ENCODE results near the gene GBP6. TPM values are rescaled to one million over a fixed set of nuclear protein-coding genes. Genes with fewer than 3 reads are reported as not detected.
A peak's percentile ranks its signal among the peaks of the same experiment; 100 is the strongest.

GBP6 gene
- total and polyA plus RNA-seq, 4 experiments from 2014 or later = 0.17 to 0.30 (median 0.20) TPM

DNA sequence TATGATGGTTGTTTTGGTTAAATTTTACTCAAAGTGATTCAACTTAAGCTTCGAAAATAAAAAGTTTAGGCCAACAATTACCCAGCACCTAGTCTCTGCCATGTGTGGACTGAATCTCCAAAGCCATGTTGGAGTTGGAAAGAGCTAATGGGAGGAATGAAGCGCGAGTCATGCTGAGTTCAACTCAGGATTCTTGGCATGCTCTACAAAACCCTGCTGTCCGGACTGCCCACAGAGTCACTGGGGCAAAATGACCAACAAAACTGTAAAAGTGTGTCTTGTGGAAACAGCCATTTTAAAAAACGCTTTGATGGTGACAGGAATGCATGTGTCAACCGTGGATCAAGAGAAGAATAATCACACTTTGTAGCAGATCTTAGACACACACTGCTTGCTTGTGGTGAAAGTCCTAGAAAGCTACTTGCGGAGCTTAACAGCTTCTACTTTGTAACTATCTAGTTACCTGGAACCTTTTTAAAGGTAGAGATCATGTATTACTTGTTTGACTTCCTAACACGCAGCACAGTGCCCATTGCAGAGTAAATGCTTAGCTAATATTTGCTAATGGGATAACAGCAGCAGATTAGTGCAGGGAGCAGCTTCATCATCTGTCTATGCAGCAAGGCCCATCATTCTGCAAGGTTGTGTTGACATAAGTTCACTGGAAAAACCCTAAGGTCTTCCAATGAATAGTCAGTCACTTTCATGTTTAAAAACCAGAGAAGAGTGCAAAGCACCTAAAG is 7.0 kb upstream of the GBP6 start:
- no peaks in the 10 kb centered on the region for H3K27me3 ChIP-seq (ENCODE audit: insufficient read depth, low read length)
- peaks cover 0 to 2% (median 0%) of the 10 kb centered on the region in 8 donors for H3K9me3 Mint-ChIP-seq
- H3K27ac Mint-ChIP-seq = no peak overlapping the region
- intact Hi-C loops (cut with micrococcal nuclease) = loop anchor here (5.0 kb wide), 1 partner anchor 45 kb away; no protein-coding TSS in a partner anchor
- no peaks in the 10 kb centered on the region for H3K27me3 Mint-ChIP-seq
- no peaks in the 10 kb centered on the region for H3K9me3 ChIP-seq (ENCODE audit: control insufficient read depth in 1 of 2, low read length in 2 of 2)
- no peak overlapping the region for H3K4me3 Mint-ChIP-seq
- ChIA-PET POLR2A (ENCODE audit: partially characterized antibody) (interaction anchor here (1.0 to 1.3 kb wide), 6 partner anchors 43 to 230 kb away, joined by 3 to 5 read pairs (median 3); partner anchors contain the start of gene GBP4), CTCF (ENCODE audit: partially characterized antibody) (interaction anchor here (0.6 to 12.1 kb wide), 13 partner anchors 15 to 373 kb away, joined by 3 to 147 read pairs (median 8); partner anchors contain the start of genes GBP4 and GBP5)
- H3K36me3 ChIP-seq (ENCODE audit: insufficient read depth, low read length) = no peaks in the 10 kb centered on the region
- no peaks in the 10 kb centered on the region for H3K36me3 Mint-ChIP-seq
- no peak overlapping the region for H3K4me3 ChIP-seq (ENCODE audit: low read length in 2 of 2)
- H3K4me1 ChIP-seq (ENCODE audit: insufficient read depth, low read length) = peaks cover 21% of the 10 kb centered on the region
- no peak for DNase-seq
- peaks cover 10 to 22% (median 20%) of the 10 kb centered on the region in 4 donors for H3K4me1 Mint-ChIP-seq
- H3K27ac ChIP-seq (ENCODE audit: low read depth, low read length) = no peak overlapping the region

DNA sequence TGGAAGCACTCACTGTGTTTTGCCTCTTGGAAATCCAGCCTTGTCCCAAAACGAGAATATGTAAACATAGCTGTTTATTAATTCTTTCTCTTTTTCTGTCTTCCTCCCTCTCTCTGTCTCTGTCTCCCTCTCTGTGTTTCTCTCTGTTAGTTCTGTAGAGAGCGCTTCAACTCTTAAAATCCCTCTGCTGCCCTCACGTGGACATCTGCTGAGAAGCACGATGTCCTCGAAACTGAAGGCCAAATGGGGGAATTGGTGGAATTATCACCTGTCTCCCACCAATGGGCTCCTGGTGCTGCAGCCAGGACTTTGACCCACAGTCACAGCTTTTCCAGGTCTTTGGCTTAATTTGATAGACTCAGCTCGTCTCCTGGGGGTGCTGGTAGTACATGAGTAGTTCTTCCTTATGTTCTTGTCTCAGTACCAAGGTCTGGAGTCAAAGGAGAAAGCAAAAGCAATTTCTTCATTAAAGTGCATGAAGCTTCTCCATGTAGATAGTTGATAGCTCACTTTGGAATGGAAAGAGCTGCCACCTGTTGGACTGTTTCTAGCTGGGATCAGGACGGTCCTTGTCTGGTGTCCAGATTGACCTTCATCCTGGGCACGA is 5.5 kb upstream of the GBP6 start:
- Mint-ChIP-seq H3K27ac (peak overlapping the region in 5 of 7 donors; percentile 50 to 66 (median 57)), H3K4me1 (peaks cover 15 to 29% (median 25%) of the 10 kb centered on the region in 4 donors)
- intact Hi-C loops (cut with micrococcal nuclease) = loop anchor here (1.0 to 5.0 kb wide), 9 partner anchors 46 to 385 kb away; partner anchors contain the start of gene GBP2

DNA sequence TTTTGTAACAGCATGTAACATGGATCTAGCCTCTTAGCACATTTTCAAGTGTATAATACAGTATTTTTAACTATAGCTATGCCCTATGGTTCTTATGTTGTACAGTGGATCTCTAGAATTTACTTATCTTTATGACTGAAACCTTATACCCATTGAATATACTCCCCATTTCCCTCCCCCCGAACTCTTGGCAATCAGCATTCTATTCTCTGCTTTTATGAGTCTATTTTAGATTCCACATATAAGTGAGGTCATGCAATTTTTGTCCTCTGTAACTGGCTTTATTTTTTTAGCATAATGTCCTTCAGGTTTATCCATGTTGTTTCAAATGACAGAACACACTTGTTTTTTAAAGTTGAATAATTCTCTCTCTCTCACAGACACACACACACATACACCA is 3.1 kb upstream of the GBP6 start:
- Mint-ChIP-seq H3K4me3 (no peak overlapping the region), H3K27ac (no peak overlapping the region), H3K4me1 (peaks cover 16 to 34% (median 26%) of the 10 kb centered on the region in 4 donors), H3K9me3 (peaks cover 0 to 2% (median 0%) of the 10 kb centered on the region in 8 donors), H3K36me3 (no peaks in the 10 kb centered on the region), H3K27me3 (no peaks in the 10 kb centered on the region)
- no peak overlapping the region for H3K27ac ChIP-seq (ENCODE audit: low read depth, low read length)
- no peaks in the 10 kb centered on the region for H3K27me3 ChIP-seq (ENCODE audit: insufficient read depth, low read length)
- DNase-seq = no peak
- ChIA-PET POLR2A (ENCODE audit: partially characterized antibody) (interaction anchor here (1.2 kb wide), 1 partner anchor 363 kb away, joined by 4 read pairs; no protein-coding TSS in a partner anchor), CTCF (ENCODE audit: partially characterized antibody) (interaction anchor here (0.8 to 12.1 kb wide), 5 partner anchors 162 to 377 kb away, joined by 3 to 147 read pairs (median 4); partner anchors contain the start of genes GBP2 and GBP4)
- no peaks in the 10 kb centered on the region for H3K9me3 ChIP-seq (ENCODE audit: control insufficient read depth in 1 of 2, low read length in 2 of 2)
- no peaks in the 10 kb centered on the region for H3K36me3 ChIP-seq (ENCODE audit: insufficient read depth, low read length)
- peaks cover 31% of the 10 kb centered on the region for H3K4me1 ChIP-seq (ENCODE audit: insufficient read depth, low read length)
- no peak overlapping the region for H3K4me3 ChIP-seq (ENCODE audit: low read length in 2 of 2)
- intact Hi-C loops (cut with micrococcal nuclease) = no loop called here

More for the DNA sequence above, 5.5 kb upstream of the GBP6 start:
- Mint-ChIP-seq H3K4me3 (peak overlapping the region in 5 of 8 donors; percentile 0 to 80 (median 57)), H3K27me3 (no peaks in the 10 kb centered on the region), H3K9me3 (peaks cover 0 to 2% (median 0%) of the 10 kb centered on the region in 8 donors), H3K36me3 (no peaks in the 10 kb centered on the region)
- Histone ChIP-seq H3K27ac (ENCODE audit: low read depth, low read length) (no peak overlapping the region), H3K4me3 (ENCODE audit: low read length in 2 of 2) (no peak overlapping the region), H3K9me3 (ENCODE audit: control insufficient read depth in 1 of 2, low read length in 2 of 2) (no peaks in the 10 kb centered on the region), H3K27me3 (ENCODE audit: insufficient read depth, low read length) (no peaks in the 10 kb centered on the region), H3K4me1 (ENCODE audit: insufficient read depth, low read length) (peaks cover 27% of the 10 kb centered on the region), H3K36me3 (ENCODE audit: insufficient read depth, low read length) (no peaks in the 10 kb centered on the region)
- DNase-seq = peak; percentile 76 to 81 (median 77)
- ChIA-PET CTCF (ENCODE audit: partially characterized antibody) (interaction anchor here (0.6 to 12.1 kb wide), 66 partner anchors 9 to 386 kb away, joined by 3 to 147 read pairs (median 4); partner anchors contain the start of genes GBP2, GBP3, GBP4 and GBP5), POLR2A (ENCODE audit: partially characterized antibody) (interaction anchor here (0.6 to 1.4 kb wide), 12 partner anchors 48 to 374 kb away, joined by 3 to 7 read pairs (median 3); partner anchors contain the start of genes GBP4 and GBP5)

DNA sequence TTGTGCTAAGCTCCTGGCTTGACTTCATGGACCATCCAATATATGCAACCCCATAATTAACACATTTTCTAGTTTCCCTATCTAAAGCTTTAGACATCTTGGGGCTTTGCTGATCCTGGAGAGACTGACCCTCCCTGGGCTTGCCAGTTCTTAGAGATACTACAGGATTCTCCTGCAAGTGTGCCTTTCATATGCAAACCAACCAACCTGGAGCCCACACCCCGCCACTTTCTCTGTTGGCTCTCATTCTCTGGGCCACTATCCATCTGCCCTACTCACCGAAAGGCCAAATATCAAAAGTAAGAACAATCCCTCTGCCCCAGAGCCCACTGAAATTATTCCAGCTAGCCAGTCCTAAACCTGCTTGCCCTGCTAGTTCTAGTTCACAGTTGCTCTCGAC is 2.2 kb upstream of the GBP6 start:
- Histone ChIP-seq H3K27me3 (ENCODE audit: insufficient read depth, low read length) (no peaks in the 10 kb centered on the region), H3K27ac (ENCODE audit: low read depth, low read length) (no peak overlapping the region), H3K4me3 (ENCODE audit: low read length in 2 of 2) (no peak overlapping the region), H3K4me1 (ENCODE audit: insufficient read depth, low read length) (peaks cover 31% of the 10 kb centered on the region), H3K9me3 (ENCODE audit: control insufficient read depth in 1 of 2, low read length in 2 of 2) (no peaks in the 10 kb centered on the region), H3K36me3 (ENCODE audit: insufficient read depth, low read length) (no peaks in the 10 kb centered on the region)
- Mint-ChIP-seq H3K36me3 (no peaks in the 10 kb centered on the region), H3K4me1 (peaks cover 16 to 34% (median 26%) of the 10 kb centered on the region in 4 donors), H3K4me3 (no peak overlapping the region), H3K27me3 (no peaks in the 10 kb centered on the region), H3K27ac (no peak overlapping the region), H3K9me3 (peaks cover 0 to 1% (median 0%) of the 10 kb centered on the region in 8 donors)
- DNase-seq = no peak
- ChIA-PET CTCF (ENCODE audit: partially characterized antibody) (interaction anchor here (1.0 to 12.1 kb wide), 5 partner anchors 85 to 378 kb away, joined by 3 to 147 read pairs (median 9); partner anchors contain the start of gene GBP4), POLR2A (ENCODE audit: partially characterized antibody) (interaction anchor here (0.9 to 1.2 kb wide), 2 partner anchors 10 to 364 kb away, joined by 3 to 4 read pairs; no protein-coding TSS in a partner anchor)
- intact Hi-C loops (cut with micrococcal nuclease) = no loop called here

DNA sequence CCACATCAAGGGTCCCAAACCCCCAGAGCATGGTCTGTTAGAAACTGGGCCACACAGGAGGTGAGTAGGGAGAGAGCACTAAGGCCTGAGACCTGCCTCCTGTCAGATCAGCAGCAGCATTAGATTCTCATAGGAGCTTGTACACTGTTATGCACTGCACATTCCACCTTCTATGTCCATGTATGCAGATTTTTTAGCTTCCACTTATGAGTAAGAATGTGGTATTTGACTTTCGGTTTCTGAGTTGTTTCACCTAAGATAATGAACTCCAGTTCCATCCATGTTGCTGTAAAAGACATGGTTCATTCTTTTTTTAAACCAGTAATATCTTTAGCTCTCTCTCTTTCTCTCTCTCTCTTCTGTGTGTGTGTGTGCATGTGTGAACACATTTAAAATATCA is 663 bp upstream of the GBP6 start:
- Histone ChIP-seq H3K27ac (ENCODE audit: low read depth, low read length) (no peak overlapping the region), H3K36me3 (ENCODE audit: insufficient read depth, low read length) (no peaks in the 10 kb centered on the region), H3K4me3 (ENCODE audit: low read length in 2 of 2) (no peak overlapping the region), H3K27me3 (ENCODE audit: insufficient read depth, low read length) (no peaks in the 10 kb centered on the region), H3K9me3 (ENCODE audit: control insufficient read depth in 1 of 2, low read length in 2 of 2) (no peaks in the 10 kb centered on the region), H3K4me1 (ENCODE audit: insufficient read depth, low read length) (peaks cover 17% of the 10 kb centered on the region)
- intact Hi-C loops (cut with micrococcal nuclease) = no loop called here
- Mint-ChIP-seq H3K4me1 (peaks cover 11 to 22% (median 14%) of the 10 kb centered on the region in 4 donors), H3K9me3 (no peaks in the 10 kb centered on the region), H3K27ac (peak overlapping the region in 4 of 7 donors; percentile 10 to 32 (median 15)), H3K27me3 (peaks cover 0 to 1% of the 10 kb centered on the region in 2 donors), H3K36me3 (no peaks in the 10 kb centered on the region), H3K4me3 (peak overlapping the region in 5 of 8 donors; percentile 3 to 50 (median 26))
- POLR2A ChIA-PET (ENCODE audit: partially characterized antibody) = interaction anchor here (1.0 to 1.3 kb wide), 2 partner anchors 236 to 361 kb away, joined by 3 to 5 read pairs; no protein-coding TSS in a partner anchor
- no peak for DNase-seq
- CTCF ChIA-PET (ENCODE audit: partially characterized antibody) = interaction anchor here (1.0 to 12.1 kb wide), 6 partner anchors 88 to 390 kb away, joined by 3 to 147 read pairs (median 6); no protein-coding TSS in a partner anchor

DNA sequence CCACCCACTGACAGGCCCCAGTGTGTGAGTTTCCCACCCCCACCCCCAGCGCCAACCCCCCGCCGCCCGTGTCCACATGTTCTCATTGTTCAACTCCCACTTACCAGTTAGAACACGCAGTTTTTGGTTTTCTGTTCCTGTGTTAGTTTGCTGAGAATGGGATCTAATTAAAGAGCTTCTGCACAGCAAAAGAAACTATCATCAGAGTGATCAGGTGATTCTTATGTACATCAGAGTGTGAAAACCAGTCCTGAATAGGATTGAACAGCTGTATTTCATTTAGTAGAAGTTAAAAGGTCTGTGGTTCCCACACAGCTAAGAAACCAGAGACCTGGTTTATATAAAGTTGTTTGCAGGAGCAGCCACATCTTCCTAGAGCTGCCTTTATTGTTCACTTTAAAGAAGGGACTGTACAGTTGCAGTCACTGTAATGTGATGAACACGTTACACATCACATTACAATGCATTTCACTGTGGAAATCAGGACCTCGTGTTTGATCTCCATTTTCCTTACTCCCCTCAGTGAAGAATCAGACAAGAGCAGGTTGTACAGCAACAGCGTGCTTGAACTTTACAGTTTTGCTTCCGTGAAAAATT is 1.2 kb downstream of the GBP6 start:
- ChIA-PET POLR2A (ENCODE audit: partially characterized antibody) (interaction anchor here (0.7 kb wide), 1 partner anchor 168 kb away, joined by 3 read pairs; no protein-coding TSS in a partner anchor), CTCF (ENCODE audit: partially characterized antibody) (interaction anchor here (1.4 to 12.1 kb wide), 5 partner anchors 240 to 392 kb away, joined by 4 to 147 read pairs (median 9); no protein-coding TSS in a partner anchor)
- no peaks in the 10 kb centered on the region for H3K9me3 ChIP-seq (ENCODE audit: control insufficient read depth in 1 of 2, low read length in 2 of 2)
- no peak for DNase-seq
- no peaks in the 10 kb centered on the region for H3K36me3 ChIP-seq (ENCODE audit: insufficient read depth, low read length)
- peaks cover 10% of the 10 kb centered on the region for H3K4me1 ChIP-seq (ENCODE audit: insufficient read depth, low read length)
- Mint-ChIP-seq H3K4me1 (peaks cover 9 to 17% (median 11%) of the 10 kb centered on the region in 4 donors), H3K27ac (no peak overlapping the region), H3K27me3 (peaks cover 0 to 1% of the 10 kb centered on the region in 2 donors), H3K4me3 (no peak overlapping the region), H3K36me3 (peaks cover 0 to 11% of the 10 kb centered on the region in 2 donors), H3K9me3 (no peaks in the 10 kb centered on the region)
- no peak overlapping the region for H3K27ac ChIP-seq (ENCODE audit: low read depth, low read length)
- H3K27me3 ChIP-seq (ENCODE audit: insufficient read depth, low read length) = no peaks in the 10 kb centered on the region
- intact Hi-C loops (cut with micrococcal nuclease) = no loop called here
- no peak overlapping the region for H3K4me3 ChIP-seq (ENCODE audit: low read length in 2 of 2)
